Mesodermal cell (in vitro differentiated cells): Measurements from ENCODE around the gene VCP.
A peak's percentile ranks its signal among the peaks of the same experiment; 100 is the strongest.
"Not testable (repeated sequence)": the region's sequence is repeated elsewhere in the genome, so short reads cannot be mapped to it uniquely, and the experiment has no call there.

Experiments used
- H3K27ac ChIP-seq: 2 replicates; pipeline ENCODE4 v1.7.0; 2013; ENCODE audit warnings: mild to moderate bottlenecking, low read depth, low read length, moderate library complexity; ENCODE audit not compliant: severe bottlenecking
- H3K36me3 ChIP-seq: 2 replicates; pipeline ENCODE4 v1.7.1; 2013; ENCODE audit warnings: mild to moderate bottlenecking, low read length, moderate library complexity; ENCODE audit not compliant: control insufficient read depth, insufficient read depth
- H3K4me1 ChIP-seq: one replicate; pipeline ENCODE4 v1.7.1; 2013; ENCODE audit warnings: mild to moderate bottlenecking, low read length; ENCODE audit not compliant: insufficient read depth, control insufficient read depth, poor library complexity, severe bottlenecking
- H3K4me3 ChIP-seq: 2 replicates; pipeline ENCODE4 v1.7.0; 2013; ENCODE audit warnings: low read length, control low read depth, mild to moderate bottlenecking; ENCODE audit not compliant: insufficient read depth, poor library complexity, severe bottlenecking; ENCODE audit errors: extremely low read depth
- H3K9me3 ChIP-seq: 2 replicates; pipeline ENCODE4 v1.7.1; 2013; ENCODE audit warnings: mild to moderate bottlenecking, low read length, moderate library complexity; ENCODE audit not compliant: control insufficient read depth
- WGBS, 2 experiments: methylation state at CpG; one replicate each; pipeline ENCODE4 v1.1.5; 2013; ENCODE audit warnings: missing lambda C conversion rate in 2 of 2; ENCODE audit not compliant: insufficient coverage in 2 of 2; 5-methylcytosine and 5-hydroxymethylcytosine counted together

The VCP gene

DNA sequence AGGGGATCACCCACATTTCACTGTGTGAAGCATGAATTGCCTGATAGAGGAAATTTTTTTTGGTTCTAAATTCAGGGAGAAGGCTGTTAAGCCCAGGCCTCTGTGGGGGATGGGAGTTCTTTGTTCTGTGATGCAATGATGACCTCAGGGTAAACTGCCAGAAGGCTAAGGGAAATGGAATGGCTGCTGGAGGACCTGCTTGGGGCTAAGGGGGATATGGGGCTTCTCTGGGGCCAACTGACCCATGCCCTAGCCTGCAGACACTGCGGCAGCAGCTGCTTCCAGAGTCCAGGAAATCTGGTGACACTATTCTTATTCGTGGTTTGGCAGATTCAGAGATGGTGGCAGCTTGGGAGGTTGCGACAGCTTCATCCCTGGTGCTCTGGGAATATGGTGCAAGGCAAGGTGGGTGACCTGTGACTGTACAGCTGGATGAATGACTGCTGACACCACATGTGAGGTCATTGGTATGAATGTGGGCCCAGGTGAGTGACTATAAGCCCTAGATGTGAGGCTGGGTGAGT, 30.3 kb downstream of the VCP start:
- peaks cover 16% of the 10 kb centered on the region for H3K4me1 ChIP-seq
- H3K27ac ChIP-seq: no peak overlapping the region
- no peak overlapping the region for H3K4me3 ChIP-seq
- peaks cover 50% of the 10 kb centered on the region for H3K36me3 ChIP-seq
- H3K9me3 ChIP-seq: no peaks in the 10 kb centered on the region
- 94 to 100% methylated on average over 1 to 3 of the region's 3 CpGs for WGBS, 2 experiments

GRCh38 chr9:35035851-35036701, 36.3 kb downstream of the VCP start:
- H3K9me3 ChIP-seq: no peaks in the 10 kb centered on the region
- WGBS, 2 experiments: 94 to 97% methylated on average over 44 to 45 of the region's 48 CpGs
- no peak overlapping the region for H3K4me3 ChIP-seq

GRCh38 chr9:35033101-35033500, 39.3 kb downstream of the VCP start:
- WGBS, 2 experiments: 100% methylated on average over 2 of the region's 2 CpGs
- H3K4me1 ChIP-seq: no peaks in the 10 kb centered on the region
- H3K27ac ChIP-seq: no peak overlapping the region
- peaks cover 29% of the 10 kb centered on the region for H3K36me3 ChIP-seq
- H3K4me3 ChIP-seq: no peak overlapping the region
- H3K9me3 ChIP-seq: peaks cover 19% of the 10 kb centered on the region

More at GRCh38 chr9:35035851-35036701, 36.3 kb downstream of the VCP start:
- Histone ChIP-seq H3K27ac (no peak overlapping the region), H3K36me3 (peaks cover 24% of the 10 kb centered on the region), H3K4me1 (no peaks in the 10 kb centered on the region)

- no CpG with 5 or more reads among the region's 2 CpGs for WGBS, 2 experiments
- Histone ChIP-seq H3K36me3 (peaks cover 15% of the 10 kb centered on the region), H3K27ac (no peak overlapping the region), H3K4me3 (no peak overlapping the region), H3K4me1 (peaks cover 22% of the 10 kb centered on the region), H3K9me3 (peaks cover 19% of the 10 kb centered on the region)
These were observed 42.6 kb downstream of the VCP start for GRCh38 chr9:35029852-35030251.

- peaks cover 15% of the 10 kb centered on the region for H3K36me3 ChIP-seq
- H3K27ac ChIP-seq: no peak overlapping the region
- peaks cover 22% of the 10 kb centered on the region for H3K4me1 ChIP-seq
- WGBS, 2 experiments: 88 to 95% methylated on average over 1 to 3 of the region's 4 CpGs
- no peak overlapping the region for H3K4me3 ChIP-seq
- H3K9me3 ChIP-seq: peaks cover 19% of the 10 kb centered on the region
These were observed 43.2 kb downstream of the VCP start for GRCh38 chr9:35029241-35029640.

DNA sequence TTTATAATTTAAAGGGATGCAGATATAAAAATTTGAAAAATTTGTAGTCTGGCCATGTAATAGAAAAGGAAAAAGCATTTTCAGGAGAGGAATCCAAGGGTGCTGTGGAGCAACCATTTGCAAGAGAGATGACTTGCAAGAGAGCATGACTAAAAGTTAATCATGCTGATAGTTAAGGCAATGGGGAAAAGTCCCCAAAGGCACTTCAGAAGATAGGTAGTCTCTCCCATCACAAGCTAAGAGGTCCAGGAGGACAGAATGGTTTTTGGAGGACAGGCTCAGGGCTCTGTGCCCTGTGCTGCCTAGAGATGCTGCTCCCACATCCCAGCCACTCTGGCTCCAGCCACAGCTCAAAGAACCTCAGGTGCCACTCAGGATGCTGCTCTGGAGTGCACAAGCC, 44.1 kb downstream of the VCP start:
- H3K4me1 ChIP-seq: peaks cover 24% of the 10 kb centered on the region
- no peak overlapping the region for H3K27ac ChIP-seq
- peaks cover 19% of the 10 kb centered on the region for H3K9me3 ChIP-seq
- H3K4me3 ChIP-seq: no peak overlapping the region
- H3K36me3 ChIP-seq: peaks cover 12% of the 10 kb centered on the region

- Histone ChIP-seq H3K36me3 (peaks cover 12% of the 10 kb centered on the region), H3K9me3 (peaks cover 19% of the 10 kb centered on the region), H3K4me3 (no peak overlapping the region), H3K27ac (no peak overlapping the region), H3K4me1 (peaks cover 26% of the 10 kb centered on the region)
- no CpG with 5 or more reads among the region's 1 CpG for WGBS, 2 experiments
These were observed 44.6 kb downstream of the VCP start for GRCh38 chr9:35027860-35028259.

DNA sequence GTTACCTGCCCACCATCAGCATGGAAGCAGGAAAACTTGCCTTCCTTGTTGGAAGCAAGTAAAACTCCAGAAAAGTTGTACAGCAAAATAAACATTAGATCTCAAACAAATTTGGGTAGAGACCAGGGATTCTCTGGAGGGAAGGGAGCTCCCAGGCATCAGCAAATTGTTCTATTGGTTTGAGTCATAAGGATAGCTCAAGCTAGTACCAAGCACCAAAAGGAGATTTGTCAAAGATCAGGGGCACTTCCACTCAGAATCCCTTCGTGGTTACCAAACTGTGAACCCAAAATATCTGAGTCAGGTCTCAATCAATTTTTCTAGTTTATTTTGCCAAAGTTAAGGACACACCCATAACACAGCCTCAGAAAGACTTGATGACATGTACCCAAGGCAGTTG, 45.1 kb downstream of the VCP start:
- Histone ChIP-seq H3K4me1 (peaks cover 29% of the 10 kb centered on the region), H3K9me3 (peaks cover 19% of the 10 kb centered on the region), H3K4me3 (no peak overlapping the region), H3K36me3 (peaks cover 9% of the 10 kb centered on the region), H3K27ac (peak overlapping the region; percentile 90)
- 80 to 86% methylated on average over 1 of the region's 1 CpG for WGBS, 2 experiments

DNA sequence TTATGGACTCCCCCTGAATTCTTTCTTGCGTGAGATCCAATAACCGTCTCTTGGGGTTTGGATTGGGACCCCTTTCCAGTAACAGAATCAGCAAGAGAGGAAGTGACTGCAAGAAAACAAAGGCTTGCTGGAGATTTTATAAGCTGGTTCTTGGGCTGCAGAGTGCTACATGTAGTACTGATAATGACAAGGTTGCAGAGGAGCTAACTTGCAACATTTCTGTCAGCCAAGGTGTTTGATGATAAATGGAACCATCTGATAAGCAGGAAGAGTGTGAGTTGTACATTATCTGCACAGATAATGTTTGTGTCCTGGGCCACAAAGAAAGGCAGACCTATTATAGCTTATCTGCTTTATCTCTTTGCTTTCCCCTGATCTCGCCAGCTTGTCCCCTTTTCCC, 45.8 kb downstream of the VCP start:
- H3K9me3 ChIP-seq: peaks cover 19% of the 10 kb centered on the region
- peak overlapping the region; percentile 90 for H3K27ac ChIP-seq
- WGBS, 2 experiments: 48 to 93% methylated on average over 2 to 3 of the region's 3 CpGs
- no peak overlapping the region for H3K4me3 ChIP-seq
- H3K4me1 ChIP-seq: peaks cover 29% of the 10 kb centered on the region
- H3K36me3 ChIP-seq: peaks cover 8% of the 10 kb centered on the region

GRCh38 chr9:35023443-35023842, 49.0 kb downstream of the VCP start:
- not testable (repeated sequence) for H3K27ac ChIP-seq, H3K4me3 ChIP-seq
- 72 to 83% methylated on average over 2 to 5 of the region's 5 CpGs for WGBS, 2 experiments
- peaks cover 11% of the 10 kb centered on the region for H3K9me3 ChIP-seq
- H3K36me3 ChIP-seq: peaks cover 12% of the 10 kb centered on the region
- H3K4me1 ChIP-seq: peaks cover 29% of the 10 kb centered on the region

- H3K36me3 ChIP-seq: peaks cover 33% of the 10 kb centered on the region
- WGBS, 2 experiments: 83% methylated on average over 1 of the region's 2 CpGs; no CpG with 5 or more reads in 1 of the 2 experiments
- no peaks in the 10 kb centered on the region for H3K4me1 ChIP-seq
- no peak overlapping the region for H3K4me3 ChIP-seq
- H3K27ac ChIP-seq: no peak overlapping the region
- H3K9me3 ChIP-seq: peaks cover 38% of the 10 kb centered on the region
These were observed 57.9 kb downstream of the VCP start for GRCh38 chr9:35014517-35014916.
